RWPE1 (cell line): ENCODE measurements around the gene TPRG1.

Experiments
- CTCF ChIA-PET: fragments of 350-600 bp; sonication (Branson Sonifier 250); formaldehyde crosslinking; extraction: SDS; loops from one replicate; lab custom pipeline; 2021; lab: Yijun Ruan, JAX
- POLR2A ChIA-PET: fragments of 400-600 bp; formaldehyde crosslinking; extraction: SDS; loops from one replicate; lab custom pipeline; 2020; ENCODE audit warnings: antibody characterized with exemption; ENCODE audit not compliant: low non-redundant PET; lab: Yijun Ruan, JAX
- DNase-seq: peaks from one replicate; pipeline ENCODE4 v3.0.0; 2012; ENCODE audit warnings: low spot score
- H3K27ac ChIP-seq: fragments of 450-650 bp; 2 replicates; pipeline ENCODE4 v1.5.1; 2017
- CTCF ChIP-seq: fragments of 450-650 bp; conservative IDR thresholded peaks from 2 replicates; pipeline ENCODE4 v1.5.1; 2017; ENCODE audit warnings: low read depth, mild to moderate bottlenecking

The TPRG1 gene

GRCh38 chr3:189192725-189193124 lies 21.0 kb downstream of the TPRG1 start:
- DNase-seq, result no peak
- H3K27ac ChIP-seq, result no peak overlapping the region
- ChIA-PET POLR2A (no interaction called here), CTCF (no interaction called here)
- TF ChIP-seq CTCF, result no peak

GRCh38 chr3:189195302-189195701 lies 23.5 kb downstream of the TPRG1 start:
- POLR2A ChIA-PET, result no interaction called here
- no peak for TF ChIP-seq CTCF
- CTCF ChIA-PET, result no interaction called here
- no peak for DNase-seq
- H3K27ac ChIP-seq, result no peak overlapping the region

GRCh38 chr3:189202106-189202505 lies 30.3 kb downstream of the TPRG1 start:
- no peak overlapping the region for H3K27ac ChIP-seq
- CTCF ChIA-PET, result no interaction called here
- POLR2A ChIA-PET, result no interaction called here
- TF ChIP-seq CTCF, result no peak
- no peak for DNase-seq

- POLR2A ChIA-PET, result no interaction called here
- TF ChIP-seq CTCF, result no peak
- no peak for DNase-seq
- CTCF ChIA-PET, result no interaction called here
- no peak overlapping the region for H3K27ac ChIP-seq
These were observed 30.8 kb downstream of the TPRG1 start for GRCh38 chr3:189202583-189202982.

- no peak overlapping the region for H3K27ac ChIP-seq
- POLR2A ChIA-PET, result no interaction called here
- DNase-seq, result no peak
- CTCF ChIA-PET, result interaction anchor here (1.1 kb wide), 1 partner anchor 1464 kb away, joined by 3 read pairs; no protein-coding TSS in a partner anchor
- no peak for TF ChIP-seq CTCF
These were observed 32.5 kb downstream of the TPRG1 start for GRCh38 chr3:189204167-189204866.

GRCh38 chr3:189204937-189205336 lies 33.2 kb downstream of the TPRG1 start:
- DNase-seq, result no peak
- no peak overlapping the region for H3K27ac ChIP-seq
- ChIA-PET CTCF (interaction anchor here (1.1 kb wide), 1 partner anchor 1465 kb away, joined by 3 read pairs; no protein-coding TSS in a partner anchor), POLR2A (no interaction called here)
- no peak for TF ChIP-seq CTCF
